IMR-90 (cell line): ENCODE measurements around the gene NFASC. TPM values are rescaled to one million over a fixed set of nuclear protein-coding genes. Genes with fewer than 3 reads are reported as not detected.

Experiments
- ATAC-seq: fragments of 200-7000 bp; cut with Tn5 transposase; 2 replicates; pipeline ENCODE4 v1.9.1; 2020; ENCODE audit warnings: low read depth, mild to moderate bottlenecking, moderate library complexity
- BruUV-seq: library from RNA; stranded (reverse); fragments of 400-500 nt; replicated peaks from 2 replicates; lab custom pipeline; 2021; lab: Mats Ljungman, UMichigan
- CTCF ChIA-PET: fragments of 300-600 bp; formaldehyde crosslinking; extraction: SDS; loops from one replicate; lab custom pipeline; 2021; ENCODE audit warnings: antibody characterized with exemption; lab: Yijun Ruan, JAX
- POLR2A ChIA-PET: fragments of 300-600 bp; sonication (Branson Sonifier 250); formaldehyde crosslinking; loops from one replicate; lab custom pipeline; 2022; ENCODE audit warnings: antibody characterized with exemption; ENCODE audit not compliant: unreplicated experiment; lab: Charles Lee
- DNase-seq: peaks from one replicate; pipeline ENCODE4 v3.0.0; 2013
- H2AFZ ChIP-seq: replicated peaks from 2 replicates; pipeline ENCODE3; 2013; ENCODE audit warnings: low read length, mild to moderate bottlenecking; ENCODE audit not compliant: poor library complexity
- H2AK5ac ChIP-seq: 2 replicates; pipeline ENCODE4 v1.6.1; 2013; ENCODE audit warnings: low read depth, low read length, inconsistent platforms
- H2AK9ac ChIP-seq: replicated peaks from 2 replicates; pipeline ENCODE3; 2013; ENCODE audit warnings: mild to moderate bottlenecking, low read depth, low read length, moderate library complexity; ENCODE audit not compliant: poor library complexity
- H2BK120ac ChIP-seq: 2 replicates; pipeline ENCODE4 v1.6.1; 2013; ENCODE audit warnings: low read depth, low read length, inconsistent platforms
- H2BK15ac ChIP-seq: 3 replicates; pipeline ENCODE4 v1.6.1; 2013; ENCODE audit warnings: low read depth, low read length, inconsistent platforms
- H2BK20ac ChIP-seq: 2 replicates; pipeline ENCODE4 v1.6.1; 2013; ENCODE audit warnings: low read depth, mild to moderate bottlenecking, inconsistent platforms, low read length, moderate library complexity
- H2BK5ac ChIP-seq: 2 replicates; pipeline ENCODE4 v1.6.1; 2013; ENCODE audit warnings: mild to moderate bottlenecking, low read depth, low read length, inconsistent platforms; ENCODE audit not compliant: poor library complexity, severe bottlenecking
- H3K14ac ChIP-seq: replicated peaks from 2 replicates; pipeline ENCODE4 v1.6.1; 2013; ENCODE audit warnings: low read depth, low read length, inconsistent platforms
- H3K18ac ChIP-seq: 2 replicates; pipeline ENCODE4 v1.6.1; 2013; ENCODE audit warnings: low read depth, low read length, control low read depth
- H3K23ac ChIP-seq: 2 replicates; pipeline ENCODE4 v1.6.1; 2013; ENCODE audit warnings: low read depth, low read length, inconsistent platforms
- H3K27ac ChIP-seq: 2 replicates; pipeline ENCODE4 v1.5.1; 2013; ENCODE audit warnings: mild to moderate bottlenecking, control low read depth, low read length; ENCODE audit not compliant: insufficient read depth
- H3K27me3 ChIP-seq: 2 replicates; pipeline ENCODE4 v1.6.1; 2013; ENCODE audit warnings: low read length; ENCODE audit not compliant: control insufficient read depth, insufficient read depth
- H3K36me3 ChIP-seq: 2 replicates; pipeline ENCODE4 v1.6.1; 2013; ENCODE audit warnings: low read length, mixed read lengths; ENCODE audit not compliant: control insufficient read depth, insufficient read depth
- H3K4ac ChIP-seq: 2 replicates; pipeline ENCODE4 v1.6.1; 2013; ENCODE audit warnings: low read depth, low read length, inconsistent platforms
- H3K4me1 ChIP-seq: 2 replicates; pipeline ENCODE4 v1.6.1; 2013; ENCODE audit warnings: low read length, mixed read lengths; ENCODE audit not compliant: control insufficient read depth, insufficient read depth
- H3K4me2 ChIP-seq: 2 replicates; pipeline ENCODE4 v1.6.1; 2013; ENCODE audit warnings: low read depth, mild to moderate bottlenecking, control low read depth, low read length, moderate library complexity
- H3K4me3 ChIP-seq: 2 replicates; pipeline ENCODE4 v1.5.1; 2013; ENCODE audit warnings: low read depth, mild to moderate bottlenecking, control low read depth, low read length, moderate library complexity; ENCODE audit not compliant: insufficient read depth
- H3K56ac ChIP-seq: 2 replicates; pipeline ENCODE4 v1.6.1; 2013; ENCODE audit warnings: low read length, inconsistent platforms; ENCODE audit not compliant: insufficient read depth; ENCODE audit errors: extremely low read depth
- H3K79me1 ChIP-seq, 2 experiments: 2 replicates each; pipeline ENCODE4 v1.6.1; 2013; ENCODE audit warnings: low read length in 2 of 2, inconsistent platforms in 1 of 2, low read depth in 1 of 2
- H3K9ac ChIP-seq: 2 replicates; pipeline ENCODE4 v1.6.1; 2013; ENCODE audit warnings: low read depth, low read length, control low read depth
- H3K9me1 ChIP-seq: 2 replicates; pipeline ENCODE4 v1.6.1; 2013; ENCODE audit warnings: low read length, inconsistent platforms; ENCODE audit not compliant: insufficient read depth
- H3K9me3 ChIP-seq: 2 replicates; pipeline ENCODE4 v1.6.1; 2013; ENCODE audit warnings: low read length; ENCODE audit not compliant: control insufficient read depth, insufficient read depth
- H4K20me1 ChIP-seq: 2 replicates; pipeline ENCODE4 v1.6.1; 2013; ENCODE audit warnings: low read length, inconsistent platforms; ENCODE audit not compliant: insufficient read depth
- H4K5ac ChIP-seq: 2 replicates; pipeline ENCODE4 v1.6.1; 2013; ENCODE audit warnings: mild to moderate bottlenecking, low read depth, low read length, control low read depth
- H4K8ac ChIP-seq, 2 experiments: 2 replicates each; pipeline ENCODE4 v1.6.1; 2013; ENCODE audit warnings: low read depth in 2 of 2, low read length in 2 of 2, control low read depth in 1 of 2, inconsistent platforms in 1 of 2
- H4K91ac ChIP-seq: 2 replicates; pipeline ENCODE4 v1.6.1; 2013; ENCODE audit warnings: low read depth, low read length, inconsistent platforms; ENCODE audit not compliant: insufficient read depth
- BHLHE40 ChIP-seq: fragments of 150-350 bp; IDR thresholded peaks from 2 replicates; pipeline ENCODE4 v1.6.1; 2016; ENCODE audit warnings: mild to moderate bottlenecking, low read depth, low read length
- CEBPB ChIP-seq: IDR thresholded peaks from 2 replicates; pipeline ENCODE4 v1.6.1; 2012; ENCODE audit warnings: low read depth, low read length, improper control_type of control experiment
- CHD1 ChIP-seq: IDR thresholded peaks from 2 replicates; pipeline ENCODE4 v1.6.1; 2012; ENCODE audit warnings: low read depth, low read length, improper control_type of control experiment
- FOS ChIP-seq: fragments of 150-350 bp; IDR thresholded peaks from 2 replicates; pipeline ENCODE4 v1.6.1; 2016; ENCODE audit warnings: low read depth, low read length
- MAZ ChIP-seq: IDR thresholded peaks from 2 replicates; pipeline ENCODE4 v1.6.1; 2012; ENCODE audit warnings: low read depth, mild to moderate bottlenecking, low read length, improper control_type of control experiment, moderate library complexity, borderline replicate concordance
- MXI1 ChIP-seq: IDR thresholded peaks from 2 replicates; pipeline ENCODE4 v1.6.1; 2012; ENCODE audit warnings: low read depth, mild to moderate bottlenecking, low read length, moderate library complexity, borderline replicate concordance
- NFE2L2 ChIP-seq: fragments of 150-350 bp; IDR thresholded peaks from 2 replicates; pipeline ENCODE4 v1.6.1; 2016; ENCODE audit warnings: low read depth, mild to moderate bottlenecking, low read length
- POLR2A ChIP-seq: IDR thresholded peaks from 2 replicates; pipeline ENCODE4 v1.6.1; 2012; ENCODE audit warnings: mild to moderate bottlenecking, low read depth, low read length
- RCOR1 ChIP-seq: IDR thresholded peaks from 2 replicates; pipeline ENCODE4 v1.6.1; 2012; ENCODE audit warnings: mild to moderate bottlenecking, low read length, improper control_type of control experiment; ENCODE audit not compliant: insufficient replicate concordance
- dilution Hi-C: fragments of 300-500 bp; cut with HindIII; formaldehyde crosslinking; loops from one replicate; pipeline ENCODE4 v1.14.3; 2018; ENCODE audit warnings: low sequenced_read_pairs; ENCODE audit not compliant: unreplicated experiment
- in situ Hi-C: fragments of 300-500 bp; cut with MboI; formaldehyde crosslinking; loops from 3 replicates; pipeline ENCODE4 v1.14.3; 2019; ENCODE audit warnings: low sequenced_read_pairs, inconsistent platforms, mixed read lengths
- intact Hi-C: fragments of 100-400 bp; cut with micrococcal nuclease; formaldehyde crosslinking; loops from 2 replicates; pipeline ENCODE4 v1.10.0; 2022
- polyA plus RNA-seq, 3 experiments: library from polyadenylated mRNA; depleted of rRNA; stranded (reverse); fragments of >200 nt; gene quantifications; 2 replicates each; pipeline ENCODE4 v1.2.3, GENCODE V29; 2012; ENCODE audit warnings: low replicate concordance in 1 of 3
- total RNA-seq: library from RNA; depleted of rRNA; stranded (reverse); fragments of >200 nt; gene quantifications from 2 replicates; pipeline ENCODE4 v1.2.3, GENCODE V29; 2012
- TF ChIP-seq, protein P1 (sequence below): conservative IDR thresholded peaks from 2 replicates; pipeline ENCODE4 v1.5.1; 2012; ENCODE audit warnings: mild to moderate bottlenecking, low read depth, low read length, improper control_type of control experiment
- TF ChIP-seq, protein P2 (sequence below): fragments of 150-350 bp; IDR thresholded peaks from 2 replicates; pipeline ENCODE4 v1.6.1; 2017; ENCODE audit warnings: mild to moderate bottlenecking, antibody characterized with exemption, low read length, low read depth

Gene NFASC
- total and polyA plus RNA-seq, 2 of the 4 experiments (the other 2 are of a cell fraction), result 0.18 to 0.79 TPM

DNA sequence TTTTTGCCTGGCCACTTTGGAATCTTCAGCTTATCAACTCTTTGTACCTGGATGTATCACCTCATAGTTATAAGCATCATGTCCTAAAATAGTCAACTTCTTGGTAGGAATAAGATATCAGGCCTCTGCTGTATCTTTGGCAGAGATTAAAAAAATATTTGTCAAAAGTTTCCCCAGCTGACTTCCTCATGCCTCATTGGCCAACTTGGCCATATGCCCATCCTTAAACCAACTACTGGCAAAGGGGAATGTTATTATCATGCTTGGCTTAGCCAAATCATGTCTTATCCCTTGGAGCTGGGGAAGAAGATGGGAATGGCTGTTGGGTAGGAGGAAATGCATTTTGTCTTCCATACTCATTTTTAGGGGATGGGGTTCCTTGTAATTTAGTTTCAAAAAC is 23.4 kb downstream of the NFASC start:
- Histone ChIP-seq H2AFZ (no peak overlapping the region), H3K18ac (no peak overlapping the region), H3K9ac (no peak overlapping the region), H3K4me2 (no peak overlapping the region), H3K4me3 (no peak overlapping the region), H3K9me3 (no peaks in the 10 kb centered on the region), H2AK9ac (no peak overlapping the region), H3K27ac (no peak overlapping the region), H3K56ac (no peak overlapping the region), H3K4me1 (no peaks in the 10 kb centered on the region), H3K36me3 (no peaks in the 10 kb centered on the region), H3K79me1 (no peaks in the 10 kb centered on the region), H2BK120ac (no peak overlapping the region), H3K4ac (no peak overlapping the region), H3K23ac (no peak overlapping the region), H4K8ac (no peak overlapping the region), H3K9me1 (no peaks in the 10 kb centered on the region), H4K5ac (no peak overlapping the region), H2BK5ac (no peak overlapping the region), H2AK5ac (no peak overlapping the region), H3K14ac (no peak overlapping the region), H4K20me1 (no peaks in the 10 kb centered on the region), H3K27me3 (peaks cover 8% of the 10 kb centered on the region), H2BK20ac (no peak overlapping the region), H4K91ac (no peak overlapping the region), H2BK15ac (no peak overlapping the region)
- dilution Hi-C loops (no loop called here), in situ Hi-C loops (no loop called here), intact Hi-C loops (no loop called here)
- POLR2A ChIA-PET, result no interaction called here
- ATAC-seq (no peak), DNase-seq (no peak)
- CTCF ChIA-PET, result no interaction called here
- no TSS peak for BruUV-seq
- TF ChIP-seq, protein P1, sequence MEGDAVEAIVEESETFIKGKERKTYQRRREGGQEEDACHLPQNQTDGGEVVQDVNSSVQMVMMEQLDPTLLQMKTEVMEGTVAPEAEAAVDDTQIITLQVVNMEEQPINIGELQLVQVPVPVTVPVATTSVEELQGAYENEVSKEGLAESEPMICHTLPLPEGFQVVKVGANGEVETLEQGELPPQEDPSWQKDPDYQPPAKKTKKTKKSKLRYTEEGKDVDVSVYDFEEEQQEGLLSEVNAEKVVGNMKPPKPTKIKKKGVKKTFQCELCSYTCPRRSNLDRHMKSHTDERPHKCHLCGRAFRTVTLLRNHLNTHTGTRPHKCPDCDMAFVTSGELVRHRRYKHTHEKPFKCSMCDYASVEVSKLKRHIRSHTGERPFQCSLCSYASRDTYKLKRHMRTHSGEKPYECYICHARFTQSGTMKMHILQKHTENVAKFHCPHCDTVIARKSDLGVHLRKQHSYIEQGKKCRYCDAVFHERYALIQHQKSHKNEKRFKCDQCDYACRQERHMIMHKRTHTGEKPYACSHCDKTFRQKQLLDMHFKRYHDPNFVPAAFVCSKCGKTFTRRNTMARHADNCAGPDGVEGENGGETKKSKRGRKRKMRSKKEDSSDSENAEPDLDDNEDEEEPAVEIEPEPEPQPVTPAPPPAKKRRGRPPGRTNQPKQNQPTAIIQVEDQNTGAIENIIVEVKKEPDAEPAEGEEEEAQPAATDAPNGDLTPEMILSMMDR, result no peak
- TF ChIP-seq FOS (no peak), CHD1 (no peak), NFE2L2 (no peak), RCOR1 (no peak), MAZ (no peak), POLR2A (no peak), BHLHE40 (no peak), CEBPB (no peak), MXI1 (no peak)
- TF ChIP-seq, protein P2, sequence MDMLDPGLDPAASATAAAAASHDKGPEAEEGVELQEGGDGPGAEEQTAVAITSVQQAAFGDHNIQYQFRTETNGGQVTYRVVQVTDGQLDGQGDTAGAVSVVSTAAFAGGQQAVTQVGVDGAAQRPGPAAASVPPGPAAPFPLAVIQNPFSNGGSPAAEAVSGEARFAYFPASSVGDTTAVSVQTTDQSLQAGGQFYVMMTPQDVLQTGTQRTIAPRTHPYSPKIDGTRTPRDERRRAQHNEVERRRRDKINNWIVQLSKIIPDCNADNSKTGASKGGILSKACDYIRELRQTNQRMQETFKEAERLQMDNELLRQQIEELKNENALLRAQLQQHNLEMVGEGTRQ, result no peak
